RWPE1 (cell line): Measurements from ENCODE around the gene POLR1A.

ENCODE experiments used
- CTCF ChIA-PET: fragments of 350-600 bp; sonication (Branson Sonifier 250); formaldehyde crosslinking; extraction: SDS; loops from one replicate; lab custom pipeline; 2021; lab: Yijun Ruan, JAX
- POLR2A ChIA-PET: fragments of 400-600 bp; formaldehyde crosslinking; extraction: SDS; loops from one replicate; lab custom pipeline; 2020; ENCODE audit warnings: antibody characterized with exemption; ENCODE audit not compliant: low non-redundant PET; lab: Yijun Ruan, JAX
- DNase-seq: peaks from one replicate; pipeline ENCODE4 v3.0.0; 2012; ENCODE audit warnings: low spot score
- H3K27ac ChIP-seq: fragments of 450-650 bp; 2 replicates; pipeline ENCODE4 v1.5.1; 2017
- CTCF ChIP-seq: fragments of 450-650 bp; conservative IDR thresholded peaks from 2 replicates; pipeline ENCODE4 v1.5.1; 2017; ENCODE audit warnings: low read depth, mild to moderate bottlenecking

Gene POLR1A

GRCh38 chr2:86079981-86080911 lies 25.4 kb downstream of the POLR1A start:
- DNase-seq: peak; percentile 30
- H3K27ac ChIP-seq: no peak overlapping the region; the same call in 1 of the 2 replicates
- TF ChIP-seq CTCF: peak; percentile 77
- POLR2A ChIA-PET: no interaction called here
- CTCF ChIA-PET: interaction anchor here (0.6 to 4.3 kb wide), 7 partner anchors 15 to 257 kb away, joined by 3 to 43 read pairs (median 4); no protein-coding TSS in a partner anchor

GRCh38 chr2:86078774-86079545 lies 26.7 kb downstream of the POLR1A start:
- no peak overlapping the region for H3K27ac ChIP-seq
- TF ChIP-seq CTCF: peak; percentile 44; the same call in 1 of the 2 replicates
- CTCF ChIA-PET: interaction anchor here (0.5 to 4.3 kb wide), 14 partner anchors 9 to 686 kb away, joined by 3 to 43 read pairs (median 3); no protein-coding TSS in a partner anchor
- DNase-seq: no peak
- POLR2A ChIA-PET: no interaction called here

GRCh38 chr2:86075886-86076285 lies 29.8 kb downstream of the POLR1A start:
- POLR2A ChIA-PET: no interaction called here
- no peak for DNase-seq
- H3K27ac ChIP-seq: no peak overlapping the region
- CTCF ChIA-PET: interaction anchor here (0.6 to 1.0 kb wide), 4 partner anchors 21 to 347 kb away, joined by 3 to 6 read pairs (median 3); no protein-coding TSS in a partner anchor
- no peak for TF ChIP-seq CTCF

- ChIA-PET POLR2A (no interaction called here), CTCF (interaction anchor here (0.7 kb wide), 1 partner anchor 346 kb away, joined by 3 read pairs; no protein-coding TSS in a partner anchor)
- TF ChIP-seq CTCF: no peak
- H3K27ac ChIP-seq: no peak overlapping the region
- no peak for DNase-seq
Measured at GRCh38 chr2:86074811-86075210, 30.9 kb downstream of the POLR1A start.

- no peak for DNase-seq
- POLR2A ChIA-PET: no interaction called here
- H3K27ac ChIP-seq: no peak overlapping the region
- no peak for TF ChIP-seq CTCF
- CTCF ChIA-PET: interaction anchor here (0.7 kb wide), 1 partner anchor 346 kb away, joined by 3 read pairs; no protein-coding TSS in a partner anchor
Measured at GRCh38 chr2:86074256-86074655, 31.4 kb downstream of the POLR1A start.

GRCh38 chr2:86073225-86073624 lies 32.5 kb downstream of the POLR1A start:
- CTCF ChIA-PET: interaction anchor here (1.0 kb wide), 1 partner anchor 245 kb away, joined by 3 read pairs; no protein-coding TSS in a partner anchor
- no peak overlapping the region for H3K27ac ChIP-seq
- POLR2A ChIA-PET: no interaction called here
- no peak for DNase-seq
- no peak for TF ChIP-seq CTCF
